ENCODE measurements around the gene KDM4B.

KDM4B gene

GRCh38 chr19:5052945-5053485 is 84.1 kb downstream of the KDM4B start:
- DNase-seq = no peak

DNA sequence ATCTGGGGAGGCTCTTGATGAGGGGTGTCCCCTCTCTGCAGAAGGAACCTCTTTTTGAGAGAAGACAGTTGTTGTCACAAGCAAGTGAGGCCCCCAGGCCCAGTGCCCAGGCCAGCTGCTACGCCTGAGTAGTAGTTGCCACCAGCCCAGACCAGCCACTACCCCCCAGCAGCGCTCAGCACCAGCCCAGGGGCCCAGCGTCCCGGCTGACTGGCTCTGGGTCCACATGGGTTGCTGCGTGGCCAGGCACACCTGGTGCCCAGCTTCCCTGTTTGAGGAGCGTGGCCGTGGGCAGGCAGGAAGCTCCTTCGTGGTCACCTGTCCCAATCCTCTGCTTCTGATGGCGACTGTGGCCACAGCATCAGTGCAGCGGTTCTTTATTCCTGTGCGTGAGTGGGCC is 84.7 kb downstream of the KDM4B start:
- no peak for DNase-seq

DNA sequence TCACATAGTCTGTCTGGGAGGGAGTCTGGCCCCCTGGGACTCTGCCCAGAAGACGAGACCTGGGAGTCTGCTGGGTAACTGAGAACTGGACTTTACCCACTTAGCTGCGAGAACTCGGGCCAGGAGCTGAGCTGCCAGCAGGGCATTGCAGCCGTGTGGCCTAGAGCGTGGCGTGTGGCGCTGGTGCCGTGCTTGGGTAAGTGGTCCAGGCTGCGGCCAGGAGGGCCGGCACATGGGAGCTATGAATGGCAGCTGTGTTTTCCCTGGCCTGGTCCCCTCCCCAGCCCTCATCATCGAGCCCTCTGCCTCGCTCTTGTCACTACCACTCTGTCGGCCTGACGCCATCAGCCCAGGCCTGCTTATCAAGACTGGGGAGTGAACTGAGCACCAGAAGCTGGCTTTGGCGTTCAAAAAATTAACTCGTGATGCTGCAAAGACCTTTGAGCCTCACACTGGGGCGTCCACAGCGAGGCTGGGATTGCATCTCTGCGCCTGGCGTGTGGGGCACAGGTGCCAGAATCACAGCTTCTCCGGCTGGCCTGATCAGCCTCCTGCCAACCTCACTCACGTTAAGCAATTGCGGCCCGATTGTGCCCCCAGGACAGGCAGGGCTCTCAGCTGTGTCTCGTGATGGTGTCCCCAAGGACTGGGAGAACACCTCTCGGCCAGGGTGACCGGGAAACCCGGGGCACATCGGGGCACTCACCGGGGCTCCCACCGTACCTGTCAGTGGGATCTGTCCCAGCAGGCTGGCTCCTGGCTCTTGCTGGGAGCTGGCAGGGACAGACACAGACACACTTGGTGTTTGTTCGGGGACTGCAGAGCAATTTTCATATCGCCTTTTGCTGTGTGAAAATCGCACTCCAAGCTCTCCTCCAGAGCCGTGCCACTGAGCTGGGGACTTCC is 85.9 kb downstream of the KDM4B start:
- no peak for DNase-seq

- DNase-seq = no peak
Measured at GRCh38 chr19:5055457-5055776, 86.5 kb downstream of the KDM4B start.

- DNase-seq = no peak
Measured at GRCh38 chr19:5057860-5058259, 88.9 kb downstream of the KDM4B start.

- DNase-seq = no peak
Measured at GRCh38 chr19:5058521-5059212, 89.8 kb downstream of the KDM4B start.

- DNase-seq = no peak
Measured at GRCh38 chr19:5059213-5059574, 90.3 kb downstream of the KDM4B start.

DNA sequence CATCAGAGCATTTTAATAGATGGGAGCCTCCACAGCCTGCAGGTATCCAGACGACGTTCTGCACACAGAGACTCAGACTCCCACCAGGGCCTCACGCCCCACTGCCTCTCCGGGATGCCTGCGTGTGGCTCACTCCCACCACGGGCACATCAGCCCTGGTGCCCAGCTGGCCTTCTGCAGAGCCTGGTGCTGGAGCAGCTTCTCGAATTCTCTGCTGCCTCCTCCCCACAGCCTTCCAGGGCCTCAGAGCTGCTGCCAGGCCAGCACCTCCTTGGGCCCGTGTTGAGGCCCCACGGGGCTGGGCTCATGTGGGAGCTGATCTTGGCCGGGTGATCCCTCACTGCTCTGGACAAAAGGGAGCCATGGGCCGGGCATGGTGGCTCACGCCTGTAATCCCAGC is 90.9 kb downstream of the KDM4B start:
- DNase-seq = no peak

DNA sequence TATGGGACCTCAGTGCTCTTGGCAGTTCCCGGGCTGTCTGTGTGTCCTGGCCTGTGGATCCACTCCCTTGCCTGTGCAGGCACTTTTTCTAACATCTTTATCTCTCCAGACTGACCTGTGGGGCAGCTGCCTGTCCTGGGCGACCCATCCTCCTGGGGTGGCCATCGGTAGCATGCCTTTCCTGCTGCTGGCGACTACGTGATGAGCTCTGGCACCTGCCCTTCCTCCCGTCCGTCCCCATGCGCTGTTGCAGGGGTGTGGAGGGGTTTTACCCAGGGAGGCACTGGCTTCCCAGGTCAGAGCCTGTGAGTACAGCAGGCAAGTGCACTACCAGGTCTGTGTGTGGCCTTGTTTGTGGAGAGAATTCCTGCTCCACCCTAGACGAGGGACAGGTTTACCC is 93.3 kb downstream of the KDM4B start:
- no peak for DNase-seq

DNA sequence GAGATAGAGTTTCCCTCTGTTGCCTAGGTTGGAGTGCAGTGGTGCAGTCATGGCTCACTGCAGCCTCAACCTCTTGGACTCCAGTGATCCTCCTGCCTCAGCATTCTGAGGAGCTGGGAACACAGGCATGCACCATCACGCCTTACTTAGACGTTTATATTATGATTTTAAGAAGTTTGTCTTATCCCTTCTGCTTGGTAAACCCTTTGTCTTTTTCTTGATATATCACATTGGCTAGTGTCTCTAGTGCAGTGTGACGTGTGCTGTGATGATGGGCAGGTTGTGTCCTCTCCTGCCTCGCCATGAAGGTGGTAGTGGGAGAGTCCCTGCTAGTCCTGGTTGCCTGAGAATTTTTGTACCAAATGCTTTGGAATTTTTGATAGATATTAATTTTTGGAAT is 93.9 kb downstream of the KDM4B start:
- no peak for DNase-seq

DNA sequence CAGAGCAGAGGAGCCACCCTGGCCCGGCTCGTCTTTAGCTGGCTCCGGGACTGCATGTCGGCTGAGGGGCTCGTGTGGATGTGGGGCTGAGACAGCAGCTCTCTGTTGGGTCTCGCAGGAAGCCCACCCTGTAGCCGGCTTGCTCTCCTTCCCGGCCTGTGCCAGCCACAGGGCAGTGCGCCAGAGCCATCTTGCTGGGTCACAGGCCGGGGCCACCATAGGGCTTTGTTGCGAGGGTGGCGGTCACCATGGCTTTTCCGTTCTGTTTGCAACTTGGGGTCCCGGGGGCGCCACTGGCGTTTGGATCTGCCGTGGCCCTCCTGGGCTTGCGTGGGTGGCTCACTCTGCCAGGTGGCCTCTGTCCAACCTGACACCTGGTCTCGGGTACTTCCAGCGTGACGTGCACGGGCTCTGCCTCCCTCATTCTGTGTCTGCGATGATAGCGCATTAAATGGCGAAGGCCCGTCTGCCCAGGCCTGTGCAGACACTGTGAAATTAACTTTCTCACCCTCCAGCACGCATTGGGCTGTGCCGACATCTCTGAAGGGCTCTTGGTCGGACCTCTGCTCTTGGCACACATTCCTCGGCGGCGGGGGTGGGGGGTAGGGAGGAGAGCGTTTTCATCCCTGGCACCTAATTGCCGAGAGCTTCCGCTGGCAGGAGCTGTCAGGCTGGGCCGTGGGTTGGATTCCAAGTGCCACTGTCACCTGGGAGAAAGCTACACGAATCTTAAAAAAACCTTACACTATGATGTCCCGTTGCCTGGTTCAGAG is 95.1 kb downstream of the KDM4B start:
- DNase-seq = no peak

- no peak for DNase-seq
Measured at GRCh38 chr19:5064896-5065295, 96.0 kb downstream of the KDM4B start.

DNA sequence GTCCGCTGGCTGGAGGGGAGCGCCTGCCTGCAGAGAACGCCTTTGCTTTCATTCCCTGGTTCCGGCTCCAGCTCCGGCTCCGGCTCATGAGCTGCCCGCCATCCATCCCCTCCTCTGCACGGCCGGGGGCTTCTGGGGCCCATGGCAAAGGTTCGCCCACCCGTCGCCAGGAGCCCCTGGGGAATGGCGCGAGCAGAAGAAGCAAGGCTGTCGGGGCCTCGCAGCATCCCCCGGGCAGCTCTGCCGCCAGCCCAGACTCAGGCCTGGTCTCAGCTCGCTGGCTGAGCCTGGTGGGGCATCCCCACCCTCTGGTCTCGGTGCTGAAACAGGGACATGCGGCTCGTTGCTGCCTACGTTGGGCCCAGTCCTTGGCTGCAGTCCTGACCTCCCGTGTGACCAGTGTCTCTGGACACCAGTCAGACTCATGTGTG is 96.8 kb downstream of the KDM4B start:
- DNase-seq = no peak

- DNase-seq = no peak
Measured at GRCh38 chr19:5066768-5067167, 97.9 kb downstream of the KDM4B start.

DNA sequence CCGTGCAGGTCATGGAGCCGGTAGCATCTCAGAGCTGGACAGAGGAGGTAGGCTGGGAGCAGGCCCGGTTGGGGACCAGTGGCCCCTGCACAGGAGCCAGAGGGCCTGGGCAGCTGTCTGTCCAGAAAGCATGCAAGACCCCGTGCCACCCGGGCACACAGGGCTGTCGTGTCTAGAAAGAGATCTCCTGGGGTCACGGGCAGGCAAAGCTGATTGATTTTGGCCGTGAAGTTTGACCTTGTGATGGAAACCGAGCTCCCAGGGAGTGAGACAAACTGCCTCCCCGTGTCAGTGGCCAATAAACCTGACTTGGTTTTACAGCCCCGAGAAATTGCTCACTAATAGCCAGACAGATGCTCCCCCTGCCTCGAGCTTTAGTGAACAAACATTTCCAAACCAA is 98.8 kb downstream of the KDM4B start:
- no peak for DNase-seq

DNA sequence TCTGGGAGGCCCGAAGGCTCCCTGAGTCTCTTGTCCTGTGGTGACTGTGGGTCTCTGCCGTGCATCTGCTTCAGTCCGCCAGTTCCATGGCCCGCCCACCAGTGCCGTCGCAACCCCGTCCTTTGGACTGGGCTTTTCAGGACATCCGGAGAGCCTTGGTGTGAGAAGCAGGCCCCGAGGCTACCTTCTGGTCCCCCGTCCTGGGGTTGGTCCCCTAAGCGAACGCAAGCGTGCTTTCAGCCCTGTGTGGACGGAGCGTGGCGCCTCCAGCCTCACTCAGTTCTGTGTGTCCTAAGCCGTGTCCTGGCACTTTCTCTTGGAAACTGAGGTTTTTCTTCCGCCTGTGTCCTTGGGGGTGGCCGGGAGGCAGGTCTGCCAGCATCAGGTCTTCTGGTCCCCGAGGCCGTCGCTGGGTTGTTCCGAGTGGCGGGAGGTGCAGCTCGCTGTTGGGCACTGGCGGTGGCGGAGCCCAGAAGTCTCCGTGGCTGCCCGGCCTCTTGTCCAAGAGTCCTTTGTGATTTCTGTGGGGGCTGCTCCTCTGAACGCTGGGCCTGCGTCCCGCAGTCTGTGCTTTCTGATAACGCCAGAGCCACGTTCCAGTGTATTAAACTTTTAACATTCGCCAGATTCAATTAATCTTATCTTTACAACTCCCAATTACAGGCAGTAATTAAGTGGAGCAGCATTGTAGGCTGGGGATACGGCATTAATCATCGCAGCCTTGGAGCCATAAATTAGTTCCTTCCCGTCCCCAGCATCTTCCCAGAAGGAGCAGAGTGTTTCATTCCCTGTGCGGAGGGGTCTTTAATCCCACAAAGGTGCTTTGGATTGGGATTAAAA is 99.5 kb downstream of the KDM4B start:
- no peak for DNase-seq

DNA sequence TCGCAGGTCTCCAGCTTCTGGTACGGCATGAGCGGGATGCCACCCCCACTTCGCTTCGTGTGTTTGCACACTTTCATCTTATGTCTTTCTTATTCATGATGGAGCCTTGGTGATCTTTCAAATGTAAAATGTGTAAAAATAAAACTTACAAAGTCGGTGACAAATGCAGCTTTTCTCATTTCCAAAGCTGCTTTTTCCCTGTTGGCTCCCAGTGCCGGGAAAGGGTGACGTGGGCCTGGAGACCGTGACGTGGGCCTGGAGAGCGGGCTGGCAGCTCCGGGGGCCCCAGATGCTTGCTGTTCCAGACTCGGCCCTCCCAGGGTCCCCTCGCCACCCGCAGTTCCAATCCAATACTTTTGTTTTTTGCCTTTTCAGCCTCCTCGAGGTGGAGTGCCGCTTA is 101.4 kb downstream of the KDM4B start:
- DNase-seq = no peak

- no peak for DNase-seq
Measured at GRCh38 chr19:5070930-5071329, 102.0 kb downstream of the KDM4B start.

- DNase-seq = no peak
Measured at GRCh38 chr19:5071579-5071978, 102.7 kb downstream of the KDM4B start.

DNA sequence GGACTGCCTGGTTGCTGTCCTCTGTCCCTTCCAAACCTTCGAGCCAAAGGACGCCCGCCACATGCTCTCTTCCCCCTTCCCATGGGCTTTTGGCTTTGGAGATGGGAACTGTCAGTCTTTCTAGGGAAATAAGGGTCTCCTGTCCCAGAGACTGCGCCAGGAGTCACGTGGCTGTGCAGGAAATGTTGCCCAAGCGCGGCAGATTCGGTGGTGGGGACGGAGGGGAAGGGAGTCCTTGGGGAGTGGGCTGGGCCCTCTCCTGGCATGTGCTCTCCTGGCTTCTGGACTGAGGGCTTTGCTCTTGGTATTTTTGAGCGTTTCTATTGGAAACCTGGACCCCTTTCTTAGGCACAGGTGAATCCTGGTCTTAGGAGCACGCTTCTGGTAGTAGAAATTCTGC is 103.2 kb downstream of the KDM4B start:
- no peak for DNase-seq

DNA sequence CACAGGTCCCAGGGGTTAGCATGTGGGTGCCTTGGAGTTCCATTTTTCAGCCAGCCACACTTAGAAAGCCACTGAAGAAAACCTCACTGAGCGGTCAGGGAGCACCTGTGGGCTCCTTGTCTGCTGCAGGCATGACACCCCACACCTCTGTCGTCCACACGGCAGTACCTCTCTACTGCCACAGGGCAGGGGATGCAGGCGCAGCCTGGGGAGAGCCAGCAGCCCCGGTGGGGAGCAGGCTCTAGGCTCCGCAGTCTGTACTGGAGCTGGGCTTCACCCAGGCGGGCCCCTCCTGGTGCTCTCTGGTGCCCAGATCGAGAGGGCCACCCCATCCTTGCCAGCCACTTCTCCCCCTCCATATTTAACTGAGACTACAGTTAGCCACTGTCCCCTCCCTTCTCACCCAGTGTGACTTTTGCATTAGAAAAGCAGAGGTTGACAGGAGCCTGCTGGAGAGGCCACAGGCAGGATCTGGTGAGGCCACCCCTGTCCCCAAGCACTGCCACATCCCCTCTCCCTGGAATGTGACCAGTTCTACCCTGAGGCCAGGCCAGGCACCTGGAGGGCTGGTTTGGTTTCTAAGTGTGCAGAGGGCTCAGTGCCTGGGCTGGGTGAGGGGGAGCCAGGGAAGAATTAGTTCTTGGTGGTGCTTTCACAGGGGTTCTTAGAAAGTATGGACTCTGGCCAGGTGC is 104.4 kb downstream of the KDM4B start:
- no peak for DNase-seq

DNA sequence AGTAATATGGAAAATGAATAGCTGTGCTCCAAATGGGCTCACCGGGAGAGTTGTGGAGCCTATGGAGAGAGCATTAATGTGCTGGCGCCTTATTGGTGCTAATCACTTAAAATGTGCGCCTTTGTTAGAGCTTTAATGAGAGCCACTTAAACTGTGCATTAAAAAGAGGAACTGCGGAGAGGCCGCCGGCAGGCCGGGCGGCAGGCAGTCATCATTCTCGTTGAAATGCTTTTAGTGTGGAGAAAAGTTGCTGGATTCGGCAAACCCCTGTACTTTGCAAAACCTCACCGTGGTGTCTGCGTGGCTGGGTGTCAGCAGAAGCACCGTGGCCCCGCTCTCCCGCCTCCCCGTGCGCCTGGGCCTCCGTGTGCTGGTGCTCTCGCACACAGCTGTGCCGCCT is 105.5 kb downstream of the KDM4B start:
- peak; percentile 32 for DNase-seq

Measured in GDM1 (cell line).